Small intestine (tissue), 7 donors: ENCODE data around the gene DNAI2. TPM values are rescaled to one million over a fixed set of nuclear protein-coding genes. Genes with fewer than 3 reads are reported as not detected.

Experiments
- DNase-seq, 2 donors: peaks; one replicate each; pipeline versions ENCODE4 v3.0.0 to v3.0.0-alpha.2; 2013
- FAIRE-seq: peaks from 2 replicates; lab custom pipeline; 2012; peaks lifted over from hg19 to GRCh38; lab: Jason Lieb, UNC
- H3K27ac ChIP-seq, 3 donors: one replicate each; pipeline ENCODE4 v1.5.1; 2013; ENCODE audit warnings: low read length in 2 of 3, mild to moderate bottlenecking in 2 of 3, control low read depth in 1 of 3, inconsistent platforms in 1 of 3, low read depth in 1 of 3, moderate library complexity in 1 of 3
- H3K27me3 ChIP-seq, 3 donors: one replicate each; pipeline ENCODE4 v1.6.1; 2013; ENCODE audit warnings: low read length in 3 of 3, inconsistent platforms in 1 of 3; ENCODE audit not compliant: control insufficient read depth in 3 of 3, insufficient read depth in 3 of 3
- H3K36me3 ChIP-seq, 3 donors: one replicate each; pipeline ENCODE4 v1.6.1; 2013; ENCODE audit warnings: low read length in 3 of 3, inconsistent platforms in 1 of 3, low read depth in 1 of 3, mild to moderate bottlenecking in 1 of 3, moderate library complexity in 1 of 3; ENCODE audit not compliant: control insufficient read depth in 3 of 3, insufficient read depth in 2 of 3
- H3K4me1 ChIP-seq, 3 donors: one replicate each; pipeline ENCODE4 v1.6.1; 2013; ENCODE audit warnings: low read length in 2 of 3, inconsistent platforms in 1 of 3, low read depth in 1 of 3, mild to moderate bottlenecking in 1 of 3, moderate library complexity in 1 of 3; ENCODE audit not compliant: control insufficient read depth in 3 of 3, insufficient read depth in 2 of 3
- H3K4me3 ChIP-seq, 3 donors: one replicate each; pipeline ENCODE4 v1.5.1; 2013; ENCODE audit warnings: low read length in 3 of 3, control low read depth in 1 of 3, inconsistent platforms in 1 of 3, low read depth in 1 of 3, mild to moderate bottlenecking in 1 of 3, moderate library complexity in 1 of 3
- H3K9me3 ChIP-seq, 2 donors: one replicate each; pipeline ENCODE4 v1.6.1; 2013; ENCODE audit warnings: low read depth in 1 of 2, low read length in 1 of 2; ENCODE audit not compliant: control insufficient read depth in 2 of 2, insufficient read depth in 1 of 2
- WGBS, 3 donors: extraction: QIAGEN DNeasy Blood & Tissue Kit; methylation state at CpG; one replicate each; pipeline ENCODE4 v1.1.7; 2013; 5-methylcytosine and 5-hydroxymethylcytosine counted together
- polyA plus RNA-seq, 4 donors: library from polyadenylated mRNA; stranded (reverse) in 3 of 4; unstranded in 1 of 4; fragments of 200-250 nt in 3 of 4; fragments of 120-200 nt in 1 of 4; gene quantifications; one replicate each; pipeline versions ENCODE4 v1.2.1 to v1.2.3, GENCODE V29; 2013
- donor health status: healthy with polysubstance abuse.
- donor health status: control.
- donor health status: control.
- donor health status: Bipolar disorder and iron deficiency.
- donor health status: healthy.

Gene DNAI2
- polyA plus RNA-seq, 4 donors, result 0.03 to 0.10 TPM; not detected in 2

DNA sequence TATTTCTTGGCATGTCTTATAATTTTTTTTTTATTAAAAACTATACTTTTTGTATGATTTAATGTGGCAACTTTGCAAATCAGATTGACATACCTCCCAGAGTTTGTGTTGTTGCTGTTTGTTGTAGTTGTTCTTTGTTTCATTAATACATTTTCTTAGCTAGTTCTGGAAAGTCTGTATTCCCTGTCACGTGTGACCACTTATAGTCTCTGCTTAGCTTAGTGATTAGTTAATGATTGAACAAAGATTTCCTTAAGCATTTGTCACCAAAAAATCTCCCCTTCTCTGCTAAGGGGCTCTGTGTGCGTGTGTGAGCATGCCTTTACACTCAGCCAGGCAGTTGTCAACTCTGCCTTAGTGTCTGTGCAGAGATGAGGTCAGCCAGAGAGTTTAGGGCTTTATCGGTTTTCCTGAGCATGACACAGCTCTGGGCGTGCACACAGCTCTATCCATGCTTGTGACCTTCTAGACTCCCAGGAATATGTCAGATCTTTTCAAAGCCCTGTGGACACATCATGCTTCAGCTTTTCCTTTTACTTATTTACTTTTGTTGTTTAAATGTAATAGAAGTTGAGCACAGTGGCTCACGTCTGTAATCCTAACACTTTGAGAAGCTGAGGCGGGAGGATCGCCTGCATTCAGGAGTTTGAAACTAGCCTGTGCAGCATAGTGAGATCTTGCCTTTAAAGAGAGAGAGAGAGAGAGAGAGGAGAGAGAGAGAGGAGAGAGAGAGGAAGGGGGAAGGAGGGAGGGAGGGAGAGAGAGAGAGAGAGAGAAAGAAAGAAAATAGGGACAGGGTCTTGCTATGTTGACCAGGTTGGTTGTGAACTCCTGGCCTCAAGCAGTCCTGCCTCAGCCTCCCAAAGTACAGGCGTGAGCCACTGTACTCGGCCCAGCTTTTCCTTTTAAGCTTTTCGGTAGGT lies 21.9 kb downstream of the DNAI2 start:
- peak overlapping the region in 1 of 3 donors; percentile 53 for H3K27ac ChIP-seq
- H3K36me3 ChIP-seq, result no peaks in the 10 kb centered on the region
- no peaks in the 10 kb centered on the region for H3K27me3 ChIP-seq
- peak; percentile 23 to 53 for DNase-seq
- H3K4me3 ChIP-seq, result no peak overlapping the region
- WGBS, 3 donors, result 31 to 66% (median 44%) methylated on average over 10 of the region's 10 CpGs
- peaks cover 0 to 14% (median 0%) of the 10 kb centered on the region in 3 donors for H3K4me1 ChIP-seq
- no peaks in the 10 kb centered on the region for H3K9me3 ChIP-seq
- no peak for FAIRE-seq

- H3K4me3 ChIP-seq, result no peak overlapping the region
- no peaks in the 10 kb centered on the region for H3K36me3 ChIP-seq
- H3K9me3 ChIP-seq, result no peaks in the 10 kb centered on the region
- H3K4me1 ChIP-seq, result peaks cover 0 to 14% (median 0%) of the 10 kb centered on the region in 3 donors
- no peak for FAIRE-seq
- no peaks in the 10 kb centered on the region for H3K27me3 ChIP-seq
- peak; percentile 67 to 87 for DNase-seq
- peak overlapping the region in 1 of 3 donors; percentile 53 for H3K27ac ChIP-seq
- 3 to 6% (median 6%) methylated on average over 5 of the region's 5 CpGs for WGBS, 3 donors
Measured at GRCh38 chr17:74296548-74296936, 22.5 kb downstream of the DNAI2 start.

- DNase-seq (no peak), FAIRE-seq (no peak)
- H3K27ac ChIP-seq, result no peak overlapping the region
- no peak overlapping the region for H3K4me3 ChIP-seq
- no peaks in the 10 kb centered on the region for H3K36me3 ChIP-seq
- no peaks in the 10 kb centered on the region for H3K27me3 ChIP-seq
- H3K9me3 ChIP-seq, result no peaks in the 10 kb centered on the region
- WGBS, 3 donors, result 66 to 82% (median 76%) methylated on average over 4 of the region's 4 CpGs
- H3K4me1 ChIP-seq, result peaks cover 0 to 14% (median 0%) of the 10 kb centered on the region in 3 donors
Measured at GRCh38 chr17:74297941-74298340, 23.9 kb downstream of the DNAI2 start.

- no peak overlapping the region for H3K27ac ChIP-seq
- no peaks in the 10 kb centered on the region for H3K27me3 ChIP-seq
- H3K36me3 ChIP-seq, result no peaks in the 10 kb centered on the region
- DNase-seq (no peak), FAIRE-seq (no peak)
- WGBS, 3 donors, result 72 to 76% (median 73%) methylated on average over 7 of the region's 7 CpGs
- no peaks in the 10 kb centered on the region for H3K9me3 ChIP-seq
- no peak overlapping the region for H3K4me3 ChIP-seq
- peaks cover 0 to 14% (median 0%) of the 10 kb centered on the region in 3 donors for H3K4me1 ChIP-seq
Measured at GRCh38 chr17:74298778-74299177, 24.7 kb downstream of the DNAI2 start.

- Histone ChIP-seq H3K27ac (no peak overlapping the region), H3K4me1 (peaks cover 0 to 14% (median 0%) of the 10 kb centered on the region in 3 donors), H3K4me3 (no peak overlapping the region), H3K36me3 (no peaks in the 10 kb centered on the region), H3K9me3 (no peaks in the 10 kb centered on the region), H3K27me3 (no peaks in the 10 kb centered on the region)
- WGBS, 3 donors, result 75 to 91% (median 82%) methylated on average over 9 to 11 of the region's 11 CpGs
- DNase-seq (no peak), FAIRE-seq (no peak)
Measured at GRCh38 chr17:74299226-74300009, 25.4 kb downstream of the DNAI2 start.

- WGBS, 3 donors, result 86 to 93% (median 90%) methylated on average over 8 of the region's 8 CpGs
- FAIRE-seq, result no peak
Measured at GRCh38 chr17:74303305-74303704, 29.3 kb downstream of the DNAI2 start.

DNA sequence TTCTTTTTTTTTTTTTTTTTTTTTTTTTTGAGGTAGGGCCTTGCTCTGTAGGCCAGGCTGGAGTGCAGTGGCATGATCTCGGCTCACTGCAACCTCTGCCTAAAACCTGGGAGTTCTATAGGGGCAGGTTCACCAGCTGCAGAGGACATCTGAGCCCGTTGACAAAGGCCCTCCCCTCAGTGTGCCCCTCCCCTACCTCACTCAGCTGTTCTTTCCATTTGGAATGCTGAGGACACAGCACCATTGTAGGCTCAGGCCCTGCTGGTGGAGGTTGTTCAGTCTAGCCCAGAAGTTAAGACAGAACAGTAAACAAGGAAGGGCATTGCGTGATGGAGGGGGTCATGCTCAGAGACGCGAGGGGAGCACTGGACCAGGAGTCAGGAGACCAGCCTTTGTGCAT lies 30.1 kb downstream of the DNAI2 start:
- FAIRE-seq, result no peak
- peaks cover 0 to under 1% (median 0%) of the 10 kb centered on the region in 3 donors for H3K27me3 ChIP-seq
- H3K27ac ChIP-seq, result no peak overlapping the region
- H3K9me3 ChIP-seq, result peaks cover 0 to 6% of the 10 kb centered on the region in 2 donors
- no peaks in the 10 kb centered on the region for H3K36me3 ChIP-seq
- no peaks in the 10 kb centered on the region for H3K4me1 ChIP-seq
- DNase-seq, result no peak
- no peak overlapping the region for H3K4me3 ChIP-seq
- WGBS, 3 donors, result 66 to 77% (median 75%) methylated on average over 5 of the region's 5 CpGs

More at GRCh38 chr17:74303305-74303704, 29.3 kb downstream of the DNAI2 start:
- Histone ChIP-seq H3K27ac (no peak overlapping the region), H3K27me3 (no peaks in the 10 kb centered on the region), H3K9me3 (peaks cover 0 to 6% of the 10 kb centered on the region in 2 donors), H3K4me3 (no peak overlapping the region), H3K4me1 (no peaks in the 10 kb centered on the region), H3K36me3 (no peaks in the 10 kb centered on the region)
- no peak for DNase-seq
